HUES6 (cell line): Measurements from ENCODE around the gene CARMIL1.

Source experiments
- H3K27ac ChIP-seq: 2 replicates; pipeline ENCODE4 v1.7.0; 2013; ENCODE audit warnings: low read depth, mild to moderate bottlenecking, low read length, inconsistent platforms
- H3K27me3 ChIP-seq: 2 replicates; pipeline ENCODE4 v1.6.1; 2013; ENCODE audit warnings: low read length; ENCODE audit not compliant: control insufficient read depth, insufficient read depth
- H3K36me3 ChIP-seq: 2 replicates; pipeline ENCODE4 v1.6.1; 2013; ENCODE audit warnings: low read length; ENCODE audit not compliant: control insufficient read depth, insufficient read depth
- H3K4me1 ChIP-seq: 2 replicates; pipeline ENCODE4 v1.6.1; 2013; ENCODE audit warnings: low read length; ENCODE audit not compliant: control insufficient read depth, insufficient read depth
- H3K4me3 ChIP-seq: 2 replicates; pipeline ENCODE4 v1.5.1; 2013; ENCODE audit warnings: low read depth, low read length
- H3K9ac ChIP-seq: one replicate; pipeline ENCODE4 v1.6.1; 2013; ENCODE audit warnings: mild to moderate bottlenecking, low read length
- H3K9me3 ChIP-seq: 2 replicates; pipeline ENCODE4 v1.6.1; 2013; ENCODE audit warnings: low read depth, low read length; ENCODE audit not compliant: control insufficient read depth, insufficient read depth

The CARMIL1 gene

GRCh38 chr6:25489399-25489798, 210.2 kb downstream of the CARMIL1 start:
- Histone ChIP-seq H3K9me3 (no peaks in the 10 kb centered on the region), H3K4me1 (no peaks in the 10 kb centered on the region)

GRCh38 chr6:25490018-25490801, 211.0 kb downstream of the CARMIL1 start:
- no peaks in the 10 kb centered on the region for H3K27me3 ChIP-seq
- H3K4me3 ChIP-seq: no peak overlapping the region
- no peaks in the 10 kb centered on the region for H3K36me3 ChIP-seq
- H3K9ac ChIP-seq: no peak overlapping the region
- H3K9me3 ChIP-seq: no peaks in the 10 kb centered on the region
- H3K4me1 ChIP-seq: no peaks in the 10 kb centered on the region
- H3K27ac ChIP-seq: no peak overlapping the region

More at GRCh38 chr6:25489399-25489798, 210.2 kb downstream of the CARMIL1 start:
- H3K9ac ChIP-seq: no peak overlapping the region
- no peak overlapping the region for H3K27ac ChIP-seq
- H3K27me3 ChIP-seq: no peaks in the 10 kb centered on the region
- H3K36me3 ChIP-seq: no peaks in the 10 kb centered on the region
- H3K4me3 ChIP-seq: no peak overlapping the region

- Histone ChIP-seq H3K4me1 (no peaks in the 10 kb centered on the region), H3K27ac (no peak overlapping the region), H3K36me3 (no peaks in the 10 kb centered on the region), H3K9ac (no peak overlapping the region), H3K27me3 (no peaks in the 10 kb centered on the region), H3K4me3 (no peak overlapping the region), H3K9me3 (no peaks in the 10 kb centered on the region)
Observed at GRCh38 chr6:25492951-25493350, 213.8 kb downstream of the CARMIL1 start.

- Histone ChIP-seq H3K4me1 (peaks cover 8% of the 10 kb centered on the region; the same call in 1 of the 2 replicates), H3K4me3 (no peak overlapping the region), H3K27me3 (no peaks in the 10 kb centered on the region), H3K9ac (no peak overlapping the region), H3K36me3 (no peaks in the 10 kb centered on the region), H3K27ac (no peak overlapping the region), H3K9me3 (no peaks in the 10 kb centered on the region)
Observed at GRCh38 chr6:25494469-25494868, 215.3 kb downstream of the CARMIL1 start.

- Histone ChIP-seq H3K4me1 (peaks cover 16% of the 10 kb centered on the region), H3K36me3 (no peaks in the 10 kb centered on the region), H3K27me3 (no peaks in the 10 kb centered on the region), H3K9ac (no peak overlapping the region), H3K27ac (no peak overlapping the region), H3K9me3 (no peaks in the 10 kb centered on the region), H3K4me3 (no peak overlapping the region)
Observed at GRCh38 chr6:25497383-25498040, 218.3 kb downstream of the CARMIL1 start.

GRCh38 chr6:25498505-25498904, 219.3 kb downstream of the CARMIL1 start:
- Histone ChIP-seq H3K4me1 (peaks cover 16% of the 10 kb centered on the region), H3K27ac (no peak overlapping the region), H3K36me3 (no peaks in the 10 kb centered on the region), H3K27me3 (no peaks in the 10 kb centered on the region), H3K9ac (no peak overlapping the region), H3K4me3 (no peak overlapping the region), H3K9me3 (no peaks in the 10 kb centered on the region)

- no peaks in the 10 kb centered on the region for H3K9me3 ChIP-seq
- peaks cover 16% of the 10 kb centered on the region for H3K4me1 ChIP-seq
- H3K27ac ChIP-seq: peak overlapping the region; percentile 23; the same call in 1 of the 2 replicates
- no peak overlapping the region for H3K9ac ChIP-seq
- H3K27me3 ChIP-seq: no peaks in the 10 kb centered on the region
- no peaks in the 10 kb centered on the region for H3K36me3 ChIP-seq
- H3K4me3 ChIP-seq: no peak overlapping the region
Observed at GRCh38 chr6:25499615-25500235, 220.6 kb downstream of the CARMIL1 start.

- H3K9me3 ChIP-seq: no peaks in the 10 kb centered on the region
- H3K27ac ChIP-seq: no peak overlapping the region
- H3K4me1 ChIP-seq: peaks cover 16% of the 10 kb centered on the region
- no peaks in the 10 kb centered on the region for H3K27me3 ChIP-seq
- no peak overlapping the region for H3K4me3 ChIP-seq
- no peaks in the 10 kb centered on the region for H3K36me3 ChIP-seq
- no peak overlapping the region for H3K9ac ChIP-seq
Observed at GRCh38 chr6:25503686-25504085, 224.5 kb downstream of the CARMIL1 start.

GRCh38 chr6:25504661-25505060, 225.5 kb downstream of the CARMIL1 start:
- Histone ChIP-seq H3K4me1 (peaks cover 6% of the 10 kb centered on the region), H3K4me3 (no peak overlapping the region), H3K27ac (no peak overlapping the region), H3K9me3 (no peaks in the 10 kb centered on the region), H3K27me3 (no peaks in the 10 kb centered on the region), H3K36me3 (no peaks in the 10 kb centered on the region), H3K9ac (no peak overlapping the region)

- Histone ChIP-seq H3K4me1 (no peaks in the 10 kb centered on the region), H3K4me3 (no peak overlapping the region), H3K9me3 (no peaks in the 10 kb centered on the region), H3K36me3 (no peaks in the 10 kb centered on the region), H3K27ac (no peak overlapping the region), H3K27me3 (no peaks in the 10 kb centered on the region), H3K9ac (no peak overlapping the region)
Observed at GRCh38 chr6:25506020-25506419, 226.8 kb downstream of the CARMIL1 start.

- H3K9me3 ChIP-seq: no peaks in the 10 kb centered on the region
- no peak overlapping the region for H3K4me3 ChIP-seq
- H3K4me1 ChIP-seq: no peaks in the 10 kb centered on the region
- no peak overlapping the region for H3K27ac ChIP-seq
- no peaks in the 10 kb centered on the region for H3K36me3 ChIP-seq
- H3K9ac ChIP-seq: no peak overlapping the region
- no peaks in the 10 kb centered on the region for H3K27me3 ChIP-seq
Observed at GRCh38 chr6:25508051-25508450, 228.9 kb downstream of the CARMIL1 start.
